Epithelial cell of umbilical artery (primary cell): Measurements from ENCODE around the gene SRM. TPM values are rescaled to one million over a fixed set of nuclear protein-coding genes. Genes with fewer than 3 reads are reported as not detected.

Experiments
- total RNA-seq: library from RNA; depleted of rRNA; stranded (reverse); fragments of >200 nt; gene quantifications from 2 replicates; pipeline ENCODE4 v1.2.3, GENCODE V29; 2014

Gene SRM
- total RNA-seq, result 13.3 and 14.6 TPM in 2 replicates

DNA sequence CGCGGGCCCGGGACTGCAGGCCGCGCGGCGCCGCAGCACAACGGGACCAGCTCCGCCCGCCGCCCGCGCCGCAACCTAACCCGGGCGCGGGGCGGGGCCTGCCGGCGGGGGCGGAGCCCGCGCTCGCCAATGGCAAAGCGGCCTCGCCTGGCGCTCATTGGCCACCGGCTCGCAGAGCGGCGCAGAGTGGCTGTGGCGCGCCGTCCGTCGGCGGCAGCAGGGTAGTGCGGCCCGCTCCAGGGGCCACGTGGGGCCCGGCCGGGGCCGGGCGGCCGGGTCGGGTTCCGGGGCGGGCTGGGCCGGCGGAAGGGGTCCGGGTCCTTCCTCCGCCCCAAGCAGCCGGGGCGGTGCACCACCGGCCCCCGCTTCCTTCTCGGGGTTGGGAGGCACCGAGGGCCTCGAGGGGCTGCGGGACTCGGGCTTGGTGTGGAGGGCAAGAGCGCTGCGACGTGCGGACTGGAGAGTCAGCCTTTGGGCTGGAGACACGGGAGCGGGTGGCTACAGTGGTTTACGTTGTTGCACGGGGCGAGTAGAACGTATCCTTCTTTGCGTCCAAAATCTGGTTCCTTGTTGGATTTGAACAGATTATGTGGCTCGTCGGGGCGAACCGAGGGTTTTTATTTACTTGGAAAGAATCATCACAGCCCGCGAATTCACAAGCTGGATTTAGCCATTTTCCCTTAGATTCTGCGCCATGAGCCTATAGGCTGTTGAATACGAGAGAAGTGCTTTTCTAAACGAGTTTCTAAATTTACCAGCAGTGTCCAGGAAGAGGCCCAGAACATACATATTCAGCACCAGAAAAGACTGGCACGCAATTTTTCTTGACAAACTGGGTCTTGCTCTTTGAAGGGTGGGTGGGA lies at the start of gene SRM:
SRM (minus strand) TSS at position 51 of the 863 bp plus-strand sequence. CDS start 75 bp downstream, outside the sequence.

DNA sequence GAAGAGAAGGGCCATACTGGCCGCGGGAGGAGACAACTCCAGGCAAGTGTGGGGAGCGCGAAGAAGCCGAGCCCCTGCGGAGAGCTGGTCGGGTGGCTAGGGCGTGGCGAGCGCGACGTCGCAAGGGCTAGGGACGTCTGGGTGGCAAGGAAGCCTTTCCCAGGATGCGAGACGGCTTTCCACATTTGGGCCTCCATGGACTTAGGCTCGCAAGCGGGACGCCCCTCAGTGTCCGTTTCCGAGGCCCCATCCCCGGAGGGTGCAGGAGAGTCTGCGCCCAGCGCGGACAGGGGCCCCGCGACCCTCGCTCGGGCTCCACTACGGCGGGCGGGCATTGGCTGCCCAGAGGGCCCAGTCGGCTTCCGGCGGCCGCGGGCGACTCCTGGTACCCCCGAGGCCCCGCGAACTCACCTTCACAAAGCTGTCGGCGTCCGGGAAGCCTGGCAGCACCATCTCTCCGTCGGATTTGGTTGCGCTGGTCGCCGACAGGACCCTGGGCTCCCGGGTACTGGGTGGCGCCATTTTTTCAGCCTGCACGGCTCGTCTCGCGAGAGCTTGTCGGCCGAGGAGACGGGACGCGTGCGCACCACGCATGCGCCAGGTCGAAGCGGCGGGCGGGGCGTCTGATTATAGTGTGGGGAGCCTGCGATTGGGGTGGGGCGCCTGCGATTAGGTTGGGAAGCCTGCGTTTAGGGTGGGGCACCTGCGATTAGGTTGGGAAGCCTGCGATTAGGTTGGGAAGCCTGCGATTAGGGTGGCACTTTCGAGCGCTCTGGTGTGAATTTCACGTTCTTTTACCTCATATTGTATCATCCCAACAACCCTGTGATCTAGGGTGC lies 39.7 kb upstream of the SRM start, which contains the start of gene EXOSC10:
EXOSC10 (minus strand) TSS at position 560 of the 839 bp plus-strand sequence; CDS start at position 522, 38 bp downstream.

DNA sequence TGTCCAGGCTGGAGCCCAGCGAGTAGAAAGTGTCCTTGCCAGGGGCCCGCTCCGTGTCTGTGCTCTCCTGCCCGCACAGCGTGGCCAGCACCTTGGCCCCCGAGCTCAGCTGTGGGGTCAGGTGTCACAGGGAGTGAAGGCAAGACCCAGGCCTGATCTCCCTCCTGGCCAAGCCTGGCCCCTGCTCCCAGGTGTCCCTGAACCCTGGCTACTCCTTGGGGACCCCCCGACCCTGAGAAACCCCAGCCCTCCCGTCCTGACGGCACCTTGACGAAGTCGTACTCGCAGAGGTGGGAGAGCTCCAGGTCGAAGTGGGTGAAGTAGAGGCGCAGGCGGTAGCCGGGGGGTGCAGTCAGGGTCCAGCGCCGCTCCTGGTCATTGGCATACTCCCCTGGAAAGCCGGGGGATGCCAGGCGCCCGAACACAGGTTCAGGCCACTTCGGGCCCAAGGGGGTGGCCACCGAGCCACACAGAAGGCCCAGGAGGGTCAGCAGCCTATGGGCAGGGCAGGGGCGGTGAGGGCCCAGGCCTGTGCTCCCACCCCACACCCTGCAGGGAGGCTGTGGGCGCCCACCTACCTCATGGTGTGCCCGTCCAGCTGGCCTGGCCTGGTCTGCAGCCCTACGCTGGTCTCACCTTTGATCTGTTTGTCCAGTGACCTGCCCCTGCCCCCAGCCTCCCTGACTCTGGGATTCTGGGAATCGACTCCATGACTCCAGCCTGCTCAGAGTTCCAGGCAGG lies 13.0 kb downstream of the SRM start, which contains the start of gene MASP2:
MASP2 (minus strand) TSS at position 615 of the 741 bp plus-strand sequence; CDS start at position 583, 32 bp downstream.

DNA sequence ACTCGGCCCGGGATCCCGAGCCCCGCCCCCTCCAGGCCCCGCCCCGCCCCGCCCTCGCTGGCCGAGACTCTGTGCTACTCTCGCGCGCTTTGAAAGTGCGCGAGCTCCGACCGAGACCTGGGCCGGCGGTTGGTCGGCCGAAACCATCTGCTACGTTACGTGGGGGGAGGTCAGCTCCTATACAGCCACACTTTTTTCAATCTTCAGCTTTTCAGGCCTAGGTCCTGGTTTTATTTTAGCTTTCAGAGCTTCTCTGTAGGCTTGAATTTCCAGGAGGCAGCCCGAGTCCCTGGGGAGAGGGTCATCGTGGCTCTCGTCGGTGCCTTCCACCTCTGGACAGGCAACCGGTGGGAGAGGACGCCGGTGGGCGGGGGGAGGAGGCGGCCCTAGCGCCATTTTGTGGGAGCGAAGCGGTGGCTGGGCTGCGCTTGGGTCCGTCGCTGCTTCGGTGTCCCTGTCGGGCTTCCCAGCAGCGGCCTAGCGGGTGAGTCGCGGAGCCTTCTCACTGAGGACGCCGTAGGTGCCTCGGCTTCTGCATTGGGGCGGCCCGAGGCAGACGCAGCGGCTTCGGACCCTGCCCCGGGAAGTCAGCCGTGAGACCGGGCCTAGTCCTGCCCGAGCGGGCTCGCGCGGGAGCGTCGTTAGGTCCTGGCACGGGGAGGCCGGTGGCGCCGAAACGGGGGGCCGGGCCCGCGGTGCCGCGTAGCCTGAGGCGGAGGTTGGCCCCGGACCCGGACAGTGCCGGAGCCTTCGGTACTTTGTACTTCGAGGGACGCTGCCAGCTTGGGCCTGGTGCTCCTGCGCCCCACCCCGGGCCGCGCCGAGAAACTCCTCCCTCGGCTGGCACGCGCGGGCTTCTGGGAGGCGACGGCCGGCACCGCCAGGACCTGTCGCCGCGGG lies 47.3 kb downstream of the SRM start, which contains the start of gene TARDBP:
TARDBP (plus strand) TSS at position 395 of the 900 bp plus-strand sequence. CDS start 1,074 bp downstream, outside the sequence.

Other genes with a start within 250 kb of the SRM start
- gene TARDBP, start 47.4 kb downstream of the SRM start, total RNA-seq, result 116 and 125 TPM in 2 replicates
- not detected in 2 replicates for gene MASP2, start 12.8 kb downstream of the SRM start, total RNA-seq
- 45.8 and 48.0 TPM in 2 replicates for gene EXOSC10, start 39.9 kb upstream of the SRM start, total RNA-seq
- gene ANGPTL7, start 129.3 kb upstream of the SRM start, total RNA-seq, result not detected in 2 replicates
- gene MTOR, start 202.5 kb upstream of the SRM start, total RNA-seq, result 28.9 and 35.6 TPM in 2 replicates
- gene UBIAD1, start 213.2 kb upstream of the SRM start, total RNA-seq, result 6.2 and 10.0 TPM in 2 replicates